Duodenal mucosa (tissue), 2 donors: Measurements from ENCODE around the gene PIK3C2B.

Experiments used
- H3K27ac ChIP-seq: one replicate; pipeline ENCODE4 v1.7.0; 2013; ENCODE audit warnings: low read depth, low read length
- H3K27me3 ChIP-seq, 2 donors: one replicate each; pipeline ENCODE4 v1.7.0; 2013; ENCODE audit warnings: low read length in 2 of 2, control low read depth in 1 of 2; ENCODE audit not compliant: insufficient read depth in 2 of 2, control insufficient read depth in 1 of 2
- H3K36me3 ChIP-seq, 2 donors: one replicate each; pipeline ENCODE4 v1.7.0; 2013; ENCODE audit warnings: low read length in 2 of 2, control low read depth in 1 of 2; ENCODE audit not compliant: insufficient read depth in 2 of 2, control insufficient read depth in 1 of 2
- H3K4me1 ChIP-seq, 2 donors: one replicate each; pipeline ENCODE4 v1.7.0; 2013; ENCODE audit warnings: low read length in 2 of 2, control low read depth in 1 of 2; ENCODE audit not compliant: insufficient read depth in 2 of 2, control insufficient read depth in 1 of 2
- H3K4me3 ChIP-seq, 2 donors: one replicate each; pipeline ENCODE4 v1.7.0; 2013; ENCODE audit warnings: low read length in 2 of 2, low read depth in 1 of 2
- H3K9ac ChIP-seq, 2 donors: one replicate each; pipeline ENCODE4 v1.7.0; 2013; ENCODE audit warnings: low read length in 2 of 2, low read depth in 1 of 2
- H3K9me3 ChIP-seq, 2 donors: one replicate each; pipeline ENCODE4 v1.7.0; 2013; ENCODE audit warnings: low read length in 2 of 2, control low read depth in 1 of 2; ENCODE audit not compliant: control insufficient read depth in 1 of 2

PIK3C2B gene

DNA sequence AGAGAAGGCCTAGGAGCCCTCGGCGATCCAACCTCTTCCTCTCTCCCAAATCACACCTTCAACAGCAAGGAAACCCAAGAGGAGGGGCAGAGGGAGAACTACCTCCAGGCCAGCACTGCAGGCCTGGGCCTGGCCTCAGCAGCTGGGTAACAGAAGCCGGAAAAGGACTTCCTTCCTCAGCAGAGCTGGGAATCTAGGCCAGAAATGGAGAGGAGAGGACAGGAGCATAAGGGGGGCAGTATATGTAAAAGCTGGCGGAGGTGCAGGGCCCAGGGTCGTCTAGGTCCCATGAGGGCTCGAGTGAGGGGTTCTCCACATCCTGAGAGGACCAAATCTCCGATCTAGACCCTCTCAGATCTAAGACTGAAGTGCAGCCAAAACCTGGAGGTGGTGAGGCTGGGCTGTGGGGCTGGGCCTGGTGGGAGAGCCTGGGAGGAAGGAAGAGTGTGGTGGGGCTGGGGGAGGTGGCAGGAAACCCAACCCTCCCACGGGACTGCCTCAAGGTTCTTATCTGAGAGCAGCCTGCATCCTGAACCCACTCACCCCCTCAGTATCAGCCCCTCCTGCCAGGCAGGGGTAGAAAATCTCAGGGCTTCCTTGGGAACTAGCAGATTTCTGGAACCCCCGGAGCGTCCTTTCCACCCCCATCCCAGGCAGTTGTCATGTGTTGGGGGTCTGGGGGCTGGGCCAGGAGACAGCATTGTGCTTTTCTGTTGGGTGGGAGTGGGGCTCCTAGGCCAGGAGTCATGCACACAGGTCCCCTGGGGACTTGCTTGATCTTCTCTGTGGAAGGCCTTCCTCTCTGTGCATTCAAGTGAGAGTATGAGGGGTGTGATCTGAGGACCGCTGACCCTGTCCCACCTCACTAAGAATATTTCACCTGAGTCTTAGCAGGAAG lies 33.0 kb downstream of the PIK3C2B start:
- peaks cover 33 to 71% of the 10 kb centered on the region in 2 donors for H3K36me3 ChIP-seq
- H3K4me1 ChIP-seq, result peaks cover 14 to 26% of the 10 kb centered on the region in 2 donors
- H3K4me3 ChIP-seq, result no peak overlapping the region
- no peak overlapping the region for H3K27ac ChIP-seq
- H3K9ac ChIP-seq, result no peak overlapping the region
- no peaks in the 10 kb centered on the region for H3K9me3 ChIP-seq
- no peaks in the 10 kb centered on the region for H3K27me3 ChIP-seq

DNA sequence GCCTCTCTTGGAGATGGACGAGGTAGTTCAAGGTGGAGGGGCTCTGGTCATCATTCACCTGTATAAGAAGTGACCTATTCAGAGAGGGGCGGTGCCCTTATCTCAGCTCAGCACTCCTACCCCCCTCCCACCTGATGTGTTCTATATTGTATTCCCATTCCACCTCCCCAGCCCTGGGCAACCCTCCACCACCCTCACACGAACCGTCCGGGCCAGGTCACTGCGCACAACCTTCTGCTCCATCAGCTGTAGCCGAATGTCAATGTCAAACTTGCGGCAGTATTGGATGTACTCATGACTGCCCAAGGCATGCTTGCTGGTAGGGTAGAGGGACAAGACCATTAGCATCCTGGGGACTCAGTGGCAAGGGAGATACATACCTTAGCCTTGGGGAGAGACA lies 34.3 kb downstream of the PIK3C2B start:
- Histone ChIP-seq H3K9ac (no peak overlapping the region), H3K9me3 (no peaks in the 10 kb centered on the region), H3K4me3 (no peak overlapping the region), H3K4me1 (peaks cover 13 to 14% of the 10 kb centered on the region in 2 donors), H3K27ac (no peak overlapping the region), H3K36me3 (peaks cover 39 to 73% of the 10 kb centered on the region in 2 donors), H3K27me3 (no peaks in the 10 kb centered on the region)

DNA sequence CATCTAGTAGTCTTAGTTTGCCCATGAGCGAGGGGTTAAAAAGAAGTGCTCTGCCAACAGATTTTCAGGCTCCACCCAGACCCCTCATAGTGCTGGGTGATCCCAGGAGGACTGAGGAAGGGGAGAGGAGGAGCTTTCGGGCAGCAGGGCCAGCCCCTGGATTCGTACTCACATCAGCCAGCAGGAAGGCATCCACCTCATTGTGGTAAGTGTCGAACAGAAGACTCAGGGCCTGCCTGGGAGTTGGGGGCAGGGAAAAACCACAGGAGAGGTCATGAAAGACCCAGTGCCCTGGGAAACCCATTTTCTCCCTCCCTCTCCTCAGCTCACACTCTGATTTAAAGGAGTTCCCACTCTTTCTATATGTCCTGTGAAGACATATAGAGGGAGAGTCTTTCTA lies 34.9 kb downstream of the PIK3C2B start:
- Histone ChIP-seq H3K36me3 (peaks cover 43 to 75% of the 10 kb centered on the region in 2 donors), H3K27ac (no peak overlapping the region), H3K9ac (no peak overlapping the region), H3K4me3 (no peak overlapping the region), H3K27me3 (no peaks in the 10 kb centered on the region), H3K9me3 (no peaks in the 10 kb centered on the region), H3K4me1 (peaks cover 7 to 14% of the 10 kb centered on the region in 2 donors)

DNA sequence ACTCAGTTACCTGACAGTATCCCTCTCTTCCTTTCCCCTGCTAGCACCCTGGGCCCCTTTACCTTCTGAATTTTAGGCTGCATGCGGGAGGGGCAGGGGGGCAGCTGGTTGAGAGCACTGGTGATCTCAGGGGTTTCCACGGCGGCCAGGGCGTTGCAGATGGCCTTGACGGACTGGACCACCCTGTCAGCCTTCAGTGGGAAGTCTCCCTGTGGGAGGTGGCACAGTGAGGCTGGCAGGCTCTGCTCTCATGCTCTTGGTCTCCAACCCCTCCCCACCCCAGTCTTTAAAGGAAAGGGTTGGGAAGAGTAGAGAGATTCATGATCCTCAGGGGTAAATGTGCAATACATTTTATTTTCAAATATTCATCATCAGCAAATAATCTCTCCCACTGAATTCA lies 36.9 kb downstream of the PIK3C2B start:
- Histone ChIP-seq H3K36me3 (peaks cover 40 to 62% of the 10 kb centered on the region in 2 donors), H3K9me3 (no peaks in the 10 kb centered on the region), H3K27ac (no peak overlapping the region), H3K27me3 (no peaks in the 10 kb centered on the region), H3K4me3 (no peak overlapping the region), H3K4me1 (peaks cover 12 to 23% of the 10 kb centered on the region in 2 donors), H3K9ac (no peak overlapping the region)

DNA sequence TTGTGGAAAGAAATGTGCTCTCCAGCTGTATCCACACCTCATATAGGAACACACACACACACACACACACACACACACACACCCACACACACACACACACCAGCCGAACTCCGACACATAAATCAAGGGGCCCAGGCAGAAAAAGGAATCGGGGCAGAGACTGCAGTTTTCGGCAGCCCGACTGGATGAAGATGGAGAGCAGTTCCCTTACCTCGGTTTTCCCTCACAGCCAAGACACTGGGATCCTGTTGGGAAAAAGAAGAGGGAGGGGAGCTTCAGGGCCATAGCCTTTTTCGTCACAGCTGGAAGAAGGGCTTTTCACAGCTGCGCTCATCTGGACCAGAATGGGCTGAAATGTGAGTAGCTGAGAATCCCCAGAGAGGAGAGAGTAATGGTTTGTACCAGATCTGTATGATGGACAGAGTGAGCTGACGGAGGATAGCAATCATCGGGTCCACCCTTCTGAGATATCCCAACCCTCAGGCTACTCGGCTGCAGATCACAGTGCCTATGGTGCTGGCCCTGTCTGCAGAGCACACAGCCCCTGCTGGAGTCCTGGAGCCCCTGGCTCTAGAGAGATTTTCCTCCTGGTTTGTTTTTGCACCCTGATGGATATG lies 37.7 kb downstream of the PIK3C2B start:
- Histone ChIP-seq H3K27ac (no peak overlapping the region), H3K9me3 (no peaks in the 10 kb centered on the region), H3K4me3 (no peak overlapping the region), H3K4me1 (peaks cover 18 to 25% of the 10 kb centered on the region in 2 donors), H3K36me3 (peaks cover 39 to 56% of the 10 kb centered on the region in 2 donors), H3K27me3 (no peaks in the 10 kb centered on the region), H3K9ac (no peak overlapping the region)

DNA sequence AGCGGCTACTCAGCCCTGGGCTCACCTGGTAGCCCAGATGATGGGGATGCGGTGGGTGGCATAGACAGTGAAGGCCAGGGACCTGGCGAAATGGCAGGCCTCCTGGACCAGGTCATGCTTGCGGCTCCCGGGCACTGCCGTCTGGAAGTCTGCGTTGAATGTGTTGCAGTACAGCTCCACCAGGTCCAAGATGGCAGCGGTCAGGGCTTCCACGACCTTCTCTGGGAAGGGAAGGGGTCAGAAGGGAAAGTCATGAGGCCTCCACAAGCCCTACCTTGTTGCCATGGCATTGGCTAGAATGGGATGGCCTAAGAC lies 38.8 kb downstream of the PIK3C2B start:
- H3K27ac ChIP-seq, result no peak overlapping the region
- H3K4me3 ChIP-seq, result no peak overlapping the region
- peaks cover 25 to 26% of the 10 kb centered on the region in 2 donors for H3K4me1 ChIP-seq
- H3K27me3 ChIP-seq, result no peaks in the 10 kb centered on the region
- no peak overlapping the region for H3K9ac ChIP-seq
- peaks cover 32 to 55% of the 10 kb centered on the region in 2 donors for H3K36me3 ChIP-seq
- no peaks in the 10 kb centered on the region for H3K9me3 ChIP-seq

DNA sequence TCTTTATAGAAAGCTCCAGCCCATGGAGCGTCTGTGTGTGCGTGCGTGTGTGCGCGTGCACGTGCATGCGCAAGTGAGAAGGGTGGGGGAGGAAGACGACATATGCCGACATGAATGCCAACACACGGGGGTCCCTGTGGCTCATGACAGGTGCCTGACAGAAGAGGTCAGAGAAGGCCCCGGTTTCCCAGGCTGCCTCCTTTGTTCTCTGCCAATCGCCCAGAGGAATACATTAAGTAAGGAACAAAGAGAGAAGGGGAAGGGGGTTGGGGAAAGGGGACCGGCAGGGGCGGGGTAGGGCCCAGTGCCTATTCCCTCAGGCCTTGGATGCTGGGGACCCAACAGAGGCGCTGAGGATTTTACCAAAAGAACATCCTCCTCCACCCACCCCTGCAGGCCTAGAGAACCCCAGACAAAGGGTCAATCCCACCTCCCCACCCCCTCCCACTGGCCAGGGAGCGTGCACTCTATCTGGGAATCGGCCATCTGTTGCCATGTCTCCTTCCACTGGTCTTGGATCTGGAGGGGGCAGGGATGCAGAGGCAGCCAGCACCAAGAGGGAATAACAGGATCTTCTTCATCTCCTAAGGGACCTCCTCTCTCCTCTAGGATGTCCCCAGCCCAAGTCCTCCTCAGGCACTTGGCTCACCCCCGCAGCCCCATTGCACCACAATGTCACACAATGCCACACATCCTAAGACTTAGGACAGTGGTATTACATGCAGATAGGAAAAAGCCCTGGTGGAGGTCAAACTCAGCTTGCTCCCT lies 39.4 kb downstream of the PIK3C2B start:
- no peaks in the 10 kb centered on the region for H3K9me3 ChIP-seq
- H3K36me3 ChIP-seq, result peaks cover 27 to 50% of the 10 kb centered on the region in 2 donors
- no peaks in the 10 kb centered on the region for H3K27me3 ChIP-seq
- H3K4me1 ChIP-seq, result peaks cover 28 to 29% of the 10 kb centered on the region in 2 donors
- H3K9ac ChIP-seq, result no peak overlapping the region
- H3K27ac ChIP-seq, result no peak overlapping the region
- no peak overlapping the region for H3K4me3 ChIP-seq

DNA sequence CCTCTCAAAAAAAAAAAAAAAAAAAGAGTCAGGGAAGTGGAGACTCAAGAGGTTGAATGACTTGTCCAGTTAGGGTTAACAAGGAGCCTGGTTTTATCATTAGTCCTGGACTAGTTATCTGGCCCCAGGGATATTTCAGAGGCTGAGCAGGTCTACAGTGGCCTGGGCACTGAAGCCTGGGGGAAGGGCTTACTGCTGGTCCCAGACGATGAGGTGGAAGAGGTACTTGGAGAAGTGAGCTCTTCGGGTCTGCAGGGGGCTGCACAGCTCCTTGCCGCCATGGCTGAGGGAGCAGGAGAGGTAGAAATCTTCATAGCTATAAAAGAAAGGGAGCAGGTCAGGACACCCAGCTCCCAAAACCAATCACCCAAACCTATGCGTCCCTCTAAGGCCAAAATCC lies 40.1 kb downstream of the PIK3C2B start:
- Histone ChIP-seq H3K9ac (no peak overlapping the region), H3K4me3 (no peak overlapping the region), H3K27ac (no peak overlapping the region), H3K36me3 (peaks cover 19 to 47% of the 10 kb centered on the region in 2 donors), H3K27me3 (no peaks in the 10 kb centered on the region), H3K4me1 (peaks cover 36 to 37% of the 10 kb centered on the region in 2 donors), H3K9me3 (no peaks in the 10 kb centered on the region)

DNA sequence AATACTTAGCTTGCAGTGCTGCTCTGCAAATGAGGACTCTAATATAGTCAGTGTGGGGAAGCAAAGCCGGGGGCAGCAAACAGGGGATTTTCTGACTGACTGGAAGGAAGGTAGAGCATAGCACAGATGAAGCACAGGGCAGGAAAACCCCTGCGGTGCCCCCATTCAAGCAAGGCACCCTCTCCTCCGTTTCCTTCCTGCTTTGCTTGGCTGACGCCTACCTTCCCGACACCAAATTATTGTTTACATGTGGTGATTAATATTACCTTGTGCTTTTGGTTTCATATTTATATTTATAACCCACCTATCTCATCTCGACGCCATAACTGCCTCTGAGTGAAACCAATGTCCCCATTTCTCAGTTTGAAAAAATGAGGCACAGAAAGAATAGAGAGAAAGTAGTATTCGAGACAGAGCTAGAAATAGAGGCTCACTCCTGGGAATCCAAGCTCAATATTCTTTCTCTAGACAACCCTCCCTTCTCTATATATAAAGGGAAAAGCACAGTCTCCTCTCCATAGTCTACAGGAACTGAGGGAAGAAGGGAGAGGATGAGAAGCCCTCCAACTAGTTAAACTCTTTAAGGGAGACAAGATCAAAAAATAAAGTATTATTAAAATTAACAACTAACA lies 41.3 kb downstream of the PIK3C2B start:
- peak overlapping the region; percentile 31 to 57 for H3K9ac ChIP-seq

More for the DNA sequence above, 41.3 kb downstream of the PIK3C2B start:
- peaks cover 15 to 40% of the 10 kb centered on the region in 2 donors for H3K36me3 ChIP-seq
- no peaks in the 10 kb centered on the region for H3K9me3 ChIP-seq
- peak overlapping the region; percentile 46 for H3K27ac ChIP-seq
- H3K4me3 ChIP-seq, result peak overlapping the region in 1 of 2 donors; percentile 16
- H3K4me1 ChIP-seq, result peaks cover 45 to 46% of the 10 kb centered on the region in 2 donors
- no peaks in the 10 kb centered on the region for H3K27me3 ChIP-seq
